Measurements from ENCODE around the gene BRSK2.
"Not testable (repeated sequence)": the region's sequence is repeated elsewhere in the genome, so short reads cannot be mapped to it uniquely, and the experiment has no call there.

BRSK2 gene

GRCh38 chr11:1407668-1408067 is 17.9 kb downstream of the BRSK2 start:
- no peak for DNase-seq (ENCODE audit: low read depth in 1 of 2, low spot score in 1 of 2)

GRCh38 chr11:1408346-1408745 is 18.6 kb downstream of the BRSK2 start:
- no peak for DNase-seq (ENCODE audit: low read depth in 1 of 2, low spot score in 1 of 2)

GRCh38 chr11:1409108-1409851 is 19.5 kb downstream of the BRSK2 start:
- DNase-seq (ENCODE audit: low read depth in 1 of 2, low spot score in 1 of 2), result no peak

- not testable (repeated sequence) for DNase-seq (ENCODE audit: low read depth in 1 of 2, low spot score in 1 of 2)
Measured at GRCh38 chr11:1409852-1410125, 20.1 kb downstream of the BRSK2 start.

GRCh38 chr11:1410366-1411291 is 20.9 kb downstream of the BRSK2 start:
- no peak for DNase-seq (ENCODE audit: low read depth in 1 of 2, low spot score in 1 of 2)

- DNase-seq (ENCODE audit: low read depth in 1 of 2, low spot score in 1 of 2), result no peak
Measured at GRCh38 chr11:1411301-1411700, 21.6 kb downstream of the BRSK2 start.

- not testable (repeated sequence) for DNase-seq (ENCODE audit: low read depth in 1 of 2, low spot score in 1 of 2)
Measured at GRCh38 chr11:1411739-1412138, 22.0 kb downstream of the BRSK2 start.

- no peak for DNase-seq (ENCODE audit: low read depth in 1 of 2, low spot score in 1 of 2)
Measured at GRCh38 chr11:1412377-1413095, 22.8 kb downstream of the BRSK2 start.

- no peak for DNase-seq (ENCODE audit: low read depth in 1 of 2, low spot score in 1 of 2)
Measured at GRCh38 chr11:1414650-1415049, 24.9 kb downstream of the BRSK2 start.

- DNase-seq (ENCODE audit: low read depth in 1 of 2, low spot score in 1 of 2), result no peak
Measured at GRCh38 chr11:1415631-1416030, 25.9 kb downstream of the BRSK2 start.

GRCh38 chr11:1418192-1418795 is 28.6 kb downstream of the BRSK2 start:
- not testable (repeated sequence) for DNase-seq (ENCODE audit: low read depth in 1 of 2, low spot score in 1 of 2)

GRCh38 chr11:1419811-1420210 is 30.1 kb downstream of the BRSK2 start:
- no peak for DNase-seq (ENCODE audit: low read depth in 1 of 2, low spot score in 1 of 2)

- DNase-seq (ENCODE audit: low read depth in 1 of 2, low spot score in 1 of 2), result no peak
Measured at GRCh38 chr11:1421291-1421690, 31.6 kb downstream of the BRSK2 start.

- DNase-seq (ENCODE audit: low read depth in 1 of 2, low spot score in 1 of 2), result no peak
Measured at GRCh38 chr11:1422481-1422880, 32.7 kb downstream of the BRSK2 start.

GRCh38 chr11:1422981-1423380 is 33.2 kb downstream of the BRSK2 start:
- DNase-seq (ENCODE audit: low read depth in 1 of 2, low spot score in 1 of 2), result no peak

- not testable (repeated sequence) for DNase-seq (ENCODE audit: low read depth in 1 of 2, low spot score in 1 of 2)
Measured at GRCh38 chr11:1423406-1423805, 33.7 kb downstream of the BRSK2 start.

GRCh38 chr11:1425006-1425405 is 35.3 kb downstream of the BRSK2 start:
- no peak for DNase-seq (ENCODE audit: low read depth in 1 of 2, low spot score in 1 of 2)

- no peak for DNase-seq (ENCODE audit: low read depth in 1 of 2, low spot score in 1 of 2)
Measured at GRCh38 chr11:1425439-1425838, 35.7 kb downstream of the BRSK2 start.

GRCh38 chr11:1428762-1429316 is 39.1 kb downstream of the BRSK2 start:
- no peak for DNase-seq (ENCODE audit: low read depth in 1 of 2, low spot score in 1 of 2)

GRCh38 chr11:1433568-1433967 is 43.8 kb downstream of the BRSK2 start:
- no peak for DNase-seq (ENCODE audit: low read depth in 1 of 2, low spot score in 1 of 2)

- no peak for DNase-seq (ENCODE audit: low read depth in 1 of 2, low spot score in 1 of 2)
Measured at GRCh38 chr11:1433977-1434640, 44.4 kb downstream of the BRSK2 start.
